GM21576 (cell line): ENCODE data around the gene GRAMD4.

Experiments
- ATAC-seq: cut with Tn5 transposase; IDR thresholded peaks from one replicate; pipeline ENCODE4 v1.9.1; 2021; ENCODE audit warnings: mild to moderate bottlenecking, moderate library complexity; ENCODE audit not compliant: unreplicated experiment

GRAMD4 gene

GRCh38 chr22:46653596-46653995 lies 33.4 kb downstream of the GRAMD4 start:
- no peak for ATAC-seq

DNA sequence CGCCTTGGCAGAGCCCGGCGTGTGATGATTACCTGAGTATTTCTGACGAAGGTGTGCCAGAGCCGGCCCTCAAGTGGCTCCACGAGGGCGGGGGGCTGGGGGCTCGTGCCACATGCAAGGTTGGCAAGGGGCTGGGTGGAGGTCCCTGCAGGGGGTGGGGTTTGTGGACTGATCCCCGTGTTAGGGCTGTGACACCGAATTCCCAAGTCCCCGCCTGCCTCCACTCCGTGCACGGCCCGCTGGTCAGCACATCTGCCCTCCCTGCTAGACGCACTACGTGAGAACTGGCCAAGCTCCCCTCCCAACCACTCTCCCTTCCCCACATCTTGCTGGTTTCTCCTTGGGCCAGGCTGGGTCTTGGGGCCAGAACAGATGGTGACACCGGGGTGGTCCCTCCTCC lies 34.2 kb downstream of the GRAMD4 start:
- ATAC-seq = no peak

DNA sequence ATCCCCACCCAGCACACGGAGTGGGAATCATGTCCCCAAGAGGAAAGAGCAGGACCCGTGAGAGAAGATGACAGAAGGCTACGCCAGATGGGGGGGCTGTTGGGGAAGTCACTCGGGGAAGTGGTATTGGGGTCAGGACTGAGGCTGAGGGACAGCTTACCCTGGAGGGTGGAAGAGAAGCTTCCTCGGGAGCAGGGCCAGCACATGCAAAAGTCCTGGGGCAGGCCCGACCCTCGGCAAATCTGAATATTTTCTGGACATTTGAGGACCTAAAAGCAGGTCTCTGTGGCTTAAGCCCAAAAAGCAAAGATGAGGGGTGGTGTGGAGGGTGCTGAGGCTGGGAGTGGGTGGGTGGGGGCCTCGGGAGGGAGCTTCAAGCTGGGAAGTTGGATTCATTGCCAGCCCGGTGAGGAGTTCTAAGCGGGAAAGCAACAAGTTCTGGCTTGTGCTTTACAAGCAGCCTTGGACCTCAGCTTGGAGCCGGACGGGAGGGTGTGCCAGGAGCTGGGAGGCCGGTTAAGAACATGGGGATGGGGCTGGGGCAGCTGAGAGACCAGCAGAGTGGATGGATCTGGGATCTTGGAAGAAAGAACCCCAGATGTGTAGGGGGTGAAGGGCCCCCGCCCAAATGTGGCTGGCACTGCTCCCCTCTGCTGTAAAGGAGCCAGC lies 34.9 kb downstream of the GRAMD4 start:
- no peak for ATAC-seq

GRCh38 chr22:46655861-46656608 lies 35.8 kb downstream of the GRAMD4 start:
- ATAC-seq = no peak

DNA sequence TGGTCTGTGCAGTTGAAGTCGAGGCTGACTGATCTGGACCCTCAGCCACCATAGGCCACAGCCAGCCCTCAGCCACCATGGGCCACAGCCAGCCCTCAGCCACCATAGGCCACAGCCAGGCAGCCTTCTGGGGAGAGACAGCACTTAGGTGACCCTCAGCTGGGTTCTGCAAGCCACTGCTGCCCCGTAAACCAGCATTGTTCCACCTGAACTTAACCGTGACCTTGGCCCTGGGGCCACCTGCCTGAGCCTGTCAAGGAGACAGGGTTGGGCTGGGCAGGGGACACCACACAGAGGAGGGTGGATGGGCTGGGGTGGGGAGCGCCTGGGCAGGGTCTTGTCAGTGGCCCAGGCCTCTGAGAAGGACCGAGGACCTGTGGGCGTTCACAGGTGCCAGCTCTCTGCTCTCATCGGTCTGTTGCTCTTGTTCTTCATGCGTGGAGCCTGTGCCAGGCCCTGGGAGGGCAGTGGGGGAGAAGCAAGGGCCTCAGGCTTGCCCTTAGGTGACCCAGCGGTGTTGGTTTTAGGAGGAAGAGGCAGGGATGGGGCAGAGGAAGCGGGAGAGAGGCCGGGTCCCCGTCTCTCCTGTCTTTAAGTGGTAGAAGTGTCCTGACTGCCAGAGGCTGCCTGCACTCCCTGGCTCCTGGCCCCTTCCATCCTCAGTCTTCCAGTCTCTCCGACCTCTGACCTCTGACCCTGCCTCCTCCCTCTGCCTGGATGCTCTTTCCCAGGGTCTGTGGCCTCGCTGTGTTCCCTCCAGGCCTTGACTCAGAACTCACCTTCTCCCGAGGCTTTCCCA lies 36.9 kb downstream of the GRAMD4 start:
- no peak for ATAC-seq

- ATAC-seq = no peak
Measured at GRCh38 chr22:46657655-46657953, 37.4 kb downstream of the GRAMD4 start.

DNA sequence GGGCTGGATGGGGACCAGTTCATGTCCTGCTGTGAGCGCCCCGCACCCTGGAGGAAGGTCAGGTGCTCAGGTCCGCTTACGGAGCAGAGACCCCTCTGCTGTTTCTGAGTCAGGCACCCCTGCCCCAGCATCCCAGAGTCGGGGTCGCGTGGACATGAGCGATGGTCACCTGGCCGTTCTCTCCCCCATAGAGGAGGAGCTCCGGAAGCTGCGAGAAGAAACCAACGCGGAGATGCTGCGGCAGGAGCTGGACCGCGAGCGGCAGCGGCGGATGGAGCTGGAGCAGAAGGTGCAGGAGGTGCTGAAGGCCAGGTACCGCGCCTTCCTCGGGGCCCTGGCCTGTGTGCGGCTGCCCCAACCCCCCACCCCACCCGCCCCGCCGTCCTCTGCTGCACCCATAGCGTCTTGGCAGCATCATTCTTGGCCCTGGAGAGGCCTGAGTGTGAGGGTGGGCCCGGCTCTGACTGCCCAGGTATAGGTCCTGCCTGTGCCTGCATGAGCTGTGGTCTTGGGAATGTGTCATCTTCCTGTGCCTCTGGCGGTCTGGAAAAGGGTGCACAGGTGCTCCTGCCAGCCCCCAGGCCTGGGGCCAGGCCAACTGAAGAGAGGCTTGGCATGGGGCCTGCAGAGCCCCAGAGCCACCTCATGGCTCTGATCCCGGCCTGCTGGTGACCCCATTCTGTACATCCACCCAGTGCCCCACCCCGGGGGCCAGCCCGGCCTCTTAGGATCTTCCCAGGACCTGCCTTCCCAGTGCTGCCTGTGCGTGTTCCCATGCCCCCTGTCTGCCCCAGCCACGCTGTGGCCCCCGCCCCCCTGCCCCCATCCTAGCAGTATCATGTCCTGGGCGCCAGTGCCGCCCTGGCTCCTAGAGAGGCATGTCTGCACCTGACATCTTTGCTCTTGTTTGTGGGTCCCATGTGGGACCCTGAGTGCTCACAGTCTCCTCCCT lies 38.1 kb downstream of the GRAMD4 start:
- no peak for ATAC-seq

DNA sequence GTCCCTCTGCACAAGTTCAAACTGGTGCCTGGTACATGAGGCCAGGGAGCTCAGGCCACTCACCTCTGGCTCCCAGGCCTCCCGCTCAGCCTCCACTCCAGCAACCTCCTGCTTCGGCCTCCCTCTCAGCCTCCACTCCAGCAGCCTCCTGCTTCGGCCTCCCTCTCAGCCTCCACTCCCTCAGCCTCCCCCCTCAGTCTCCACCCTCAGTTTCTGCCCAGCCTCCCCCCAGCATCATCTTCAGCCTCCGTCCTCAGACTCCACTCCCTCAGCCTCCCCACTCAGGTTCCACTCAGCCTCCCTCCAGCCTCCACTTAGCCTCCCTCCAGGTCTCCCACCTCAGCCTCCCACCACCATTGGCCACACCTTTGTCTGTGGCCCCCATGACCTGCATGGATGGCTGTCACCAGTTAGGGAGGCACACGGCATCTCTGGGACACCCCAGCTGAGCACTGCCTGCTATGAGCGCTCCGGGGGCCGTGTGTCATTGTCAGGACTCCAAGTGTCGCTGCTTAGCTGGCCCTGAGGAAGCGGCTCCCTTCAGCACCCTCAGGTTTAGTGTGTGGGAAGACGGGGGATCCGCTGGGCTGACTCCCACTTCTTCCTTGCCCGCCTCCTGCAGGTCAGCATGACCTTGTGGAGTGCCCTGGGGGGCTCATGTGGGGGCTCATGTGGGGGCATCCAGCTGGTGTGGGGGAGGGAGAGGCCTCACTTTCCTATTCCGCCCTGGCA lies 39.0 kb downstream of the GRAMD4 start:
- no peak for ATAC-seq

DNA sequence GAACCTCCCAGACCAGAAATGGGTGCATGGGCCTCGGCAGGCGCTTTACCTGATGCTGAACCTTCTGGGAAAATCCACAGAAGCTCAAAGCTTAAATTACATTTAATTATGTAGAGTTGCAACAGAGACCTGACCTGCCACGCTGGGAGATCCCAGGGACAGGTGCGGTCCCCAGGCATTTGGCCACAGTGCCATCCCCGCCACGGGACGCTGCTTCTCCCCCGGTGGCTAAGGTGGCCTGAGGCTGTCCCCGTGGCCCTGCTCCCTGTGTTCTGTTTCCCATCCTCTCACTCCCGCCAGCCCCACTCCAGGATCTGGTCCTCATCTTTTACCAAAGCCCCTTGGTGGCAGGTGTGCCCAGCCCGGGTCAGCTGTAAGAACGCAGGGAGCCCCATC lies 39.6 kb downstream of the GRAMD4 start:
- ATAC-seq = no peak

DNA sequence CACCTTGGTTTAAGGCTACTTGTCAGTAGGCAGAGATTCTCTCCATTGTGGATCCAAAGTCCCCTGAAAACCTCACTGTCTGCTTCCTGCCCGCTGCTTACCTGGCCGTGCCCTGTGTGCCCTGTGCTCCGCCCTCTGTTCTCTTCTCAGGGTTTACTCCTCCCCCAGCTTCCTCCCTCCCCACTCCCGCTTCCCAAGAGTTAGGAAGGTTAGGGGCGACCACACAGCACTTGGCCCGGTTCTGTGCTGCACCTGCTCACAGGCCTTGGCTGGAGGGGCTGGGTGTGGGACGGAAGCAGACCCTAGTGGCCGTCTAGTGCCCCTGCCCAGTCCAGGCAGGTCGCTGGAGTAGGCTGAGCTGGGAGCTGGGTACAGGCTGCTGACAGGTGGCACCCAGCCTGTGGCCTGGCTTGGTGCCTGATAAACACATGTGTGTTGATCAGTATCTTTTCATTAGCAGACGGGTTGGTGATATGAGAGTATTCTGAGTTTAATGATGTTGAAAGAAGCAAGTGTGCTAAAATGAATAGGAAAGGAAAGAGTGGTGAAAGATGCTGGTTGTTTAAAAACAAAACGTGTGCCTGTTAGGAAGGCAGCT lies 40.5 kb downstream of the GRAMD4 start:
- ATAC-seq = no peak

- no peak for ATAC-seq
Measured at GRCh38 chr22:46661221-46661851, 41.1 kb downstream of the GRAMD4 start.

DNA sequence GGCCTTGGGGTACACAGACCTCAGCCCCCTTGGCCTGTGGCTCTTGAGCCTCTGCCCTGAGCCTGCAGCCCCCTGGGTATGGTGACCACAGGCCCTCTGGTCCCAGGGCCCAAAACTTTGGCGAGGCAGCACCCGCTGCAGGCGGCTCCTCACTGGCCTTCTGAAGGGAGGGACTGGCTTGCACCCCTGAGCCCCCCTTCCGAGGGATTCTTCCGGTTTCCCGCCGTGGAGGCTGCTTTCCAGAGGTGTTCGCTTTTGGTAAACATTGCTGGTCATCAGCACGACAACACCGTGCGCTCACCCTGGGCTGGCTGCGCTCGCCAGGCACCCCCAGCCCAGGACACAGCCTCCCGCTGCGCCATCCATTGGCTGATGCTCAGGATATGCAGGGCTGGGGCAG lies 42.0 kb downstream of the GRAMD4 start:
- no peak for ATAC-seq

DNA sequence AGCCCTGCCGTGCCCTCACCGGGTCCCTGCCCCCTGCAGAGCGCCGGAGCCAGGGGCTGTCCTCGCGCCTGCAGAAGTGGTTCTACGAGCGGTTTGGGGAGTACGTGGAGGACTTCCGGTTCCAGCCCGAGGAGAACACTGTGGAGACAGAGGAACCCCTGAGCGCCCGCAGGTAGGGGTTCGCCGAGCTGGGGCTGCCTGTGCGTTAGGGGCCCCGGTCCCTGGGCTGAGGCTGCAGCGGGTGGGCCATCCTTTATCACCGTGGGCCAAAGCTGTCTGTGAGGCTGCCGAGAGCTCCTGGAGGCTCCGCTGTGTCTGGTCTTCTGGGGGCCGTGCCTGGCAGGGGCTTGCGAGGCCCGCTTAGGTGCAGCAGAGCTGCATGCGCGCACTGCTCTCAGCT lies 42.8 kb downstream of the GRAMD4 start:
- no peak for ATAC-seq

DNA sequence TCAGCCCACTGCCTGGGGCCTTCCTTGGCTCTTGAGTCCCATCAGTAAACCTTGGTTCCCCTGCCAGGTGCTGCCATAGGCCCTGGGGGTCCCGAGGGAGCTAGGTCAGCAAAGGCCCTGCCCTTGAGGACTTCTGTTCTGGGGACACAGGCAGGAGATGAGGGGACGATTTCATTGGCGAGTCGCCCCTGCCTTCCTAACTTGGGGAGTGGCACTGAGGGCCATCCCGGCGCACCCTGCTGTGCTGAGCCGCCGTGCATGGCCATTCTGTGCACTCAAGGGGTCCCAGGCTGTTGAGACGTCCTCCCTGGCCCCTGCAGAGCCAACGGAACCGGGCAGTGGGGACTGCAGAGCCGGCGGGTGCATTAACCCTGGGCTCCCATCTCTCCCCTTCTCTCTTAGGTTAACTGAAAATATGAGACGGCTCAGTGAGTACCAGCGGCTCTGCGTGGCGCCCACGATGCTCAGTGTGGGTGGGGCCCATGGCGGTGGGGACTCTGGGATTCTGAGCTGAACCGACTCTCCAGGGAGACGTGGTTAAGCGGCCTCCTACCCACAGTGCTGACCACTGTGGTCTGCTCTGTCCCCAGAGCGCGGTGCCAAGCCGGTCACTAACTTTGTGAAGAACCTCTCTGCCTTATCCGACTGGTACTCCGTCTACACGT lies 43.4 kb downstream of the GRAMD4 start:
- ATAC-seq = no peak

- ATAC-seq = no peak
Measured at GRCh38 chr22:46664301-46664855, 44.2 kb downstream of the GRAMD4 start.

- ATAC-seq = no peak
Measured at GRCh38 chr22:46665151-46665695, 45.0 kb downstream of the GRAMD4 start.

- no peak for ATAC-seq
Measured at GRCh38 chr22:46665751-46666280, 45.6 kb downstream of the GRAMD4 start.
